K562 (cell line): Measurements from ENCODE around the gene MFSD2B. TPM values are rescaled to one million over a fixed set of nuclear protein-coding genes. Genes with fewer than 3 reads are reported as not detected.

Experiments
- ADNP ChIP-seq: fragments of 200-800 bp; sonication (Bioruptor generic); IDR thresholded peaks from 2 replicates; pipeline ENCODE4 v1.6.1; 2016; ENCODE audit warnings: missing genetic modification characterization, missing compliant biosample characterization
- CBFB ChIP-seq: sonication (generic); formaldehyde crosslinking; IDR thresholded peaks from 2 replicates; pipeline ENCODE4 v1.4.0; 2020; ENCODE audit warnings: mild to moderate bottlenecking, missing genetic modification reagents
- CXXC5 ChIP-seq: fragments of 250-450 bp; sonication (Bioruptor Pico); IDR thresholded peaks from 2 replicates; pipeline ENCODE4 v1.8.0; 2022; ENCODE audit warnings: inconsistent platforms, mild to moderate bottlenecking, moderate library complexity
- E2F1 ChIP-seq: sonication (generic); formaldehyde crosslinking; IDR thresholded peaks from 2 replicates; pipeline ENCODE4 v1.8.1; 2023; ENCODE audit warnings: mild to moderate bottlenecking, missing genetic modification reagents, moderate library complexity
- E2F5 ChIP-seq: sonication (generic); formaldehyde crosslinking; IDR thresholded peaks from 2 replicates; pipeline ENCODE4 v1.8.0; 2022; ENCODE audit warnings: mild to moderate bottlenecking, missing genetic modification reagents
- FIP1L1 ChIP-seq: fragments of 200-400 bp; formaldehyde crosslinking; IDR thresholded peaks from 2 replicates; pipeline ENCODE4 v1.6.1; 2018; ENCODE audit warnings: mild to moderate bottlenecking, low read depth, low read length; ENCODE audit not compliant: poor library complexity, severe bottlenecking
- FOXA1 ChIP-seq: fragments of 450-650 bp; IDR thresholded peaks from 2 replicates; pipeline ENCODE4 v1.6.1; 2016; ENCODE audit warnings: mild to moderate bottlenecking, borderline replicate concordance
- GATAD2B ChIP-seq: fragments of 450-650 bp; IDR thresholded peaks from 2 replicates; pipeline ENCODE4 v1.6.1; 2017; ENCODE audit warnings: mild to moderate bottlenecking, borderline replicate concordance
- ID3 ChIP-seq, 2 experiments: fragments of 250-450 bp in 1 of 2; fragments of 450-650 bp in 1 of 2; sonication (Bioruptor Pico) in 1 of 2; IDR thresholded peaks; 2 replicates each; pipeline versions ENCODE4 v1.6.1 to v1.8.0; 2016 to 2021; ENCODE audit warnings: mild to moderate bottlenecking in 2 of 2, moderate library complexity in 2 of 2, missing compliant biosample characterization in 1 of 2, missing genetic modification characterization in 1 of 2
- KDM2B ChIP-seq: fragments of 250-450 bp; sonication (Bioruptor Pico); IDR thresholded peaks from 2 replicates; pipeline ENCODE4 v1.8.0; 2021; ENCODE audit warnings: mild to moderate bottlenecking, moderate library complexity
- MAFG ChIP-seq: fragments of 450-650 bp; conservative IDR thresholded peaks from 2 replicates; pipeline ENCODE4 v1.6.1; 2016; ENCODE audit warnings: missing genetic modification characterization, missing compliant biosample characterization
- MAFK ChIP-seq: IDR thresholded peaks from 2 replicates; pipeline ENCODE4 v1.6.1; 2011; ENCODE audit warnings: low read length, improper control_type of control experiment
- MCM2 ChIP-seq: fragments of 450-650 bp; IDR thresholded peaks from 2 replicates; pipeline ENCODE4 v1.6.1; 2017; ENCODE audit warnings: low read depth, mild to moderate bottlenecking
- MED1 ChIP-seq: sonication (generic); formaldehyde crosslinking; IDR thresholded peaks from 2 replicates; pipeline ENCODE4 v1.8.1; 2023; ENCODE audit warnings: missing genetic modification reagents, borderline replicate concordance
- PURB ChIP-seq: sonication (generic); formaldehyde crosslinking; IDR thresholded peaks from 2 replicates; pipeline ENCODE4 v1.9.0; 2021; ENCODE audit warnings: low read depth, mild to moderate bottlenecking, missing genetic modification reagents
- SAFB ChIP-seq: fragments of 200-400 bp; formaldehyde crosslinking; IDR thresholded peaks from 2 replicates; pipeline ENCODE4 v1.6.1; 2017; ENCODE audit warnings: low read depth, low read length, borderline replicate concordance
- SNIP1 ChIP-seq: fragments of 450-650 bp; IDR thresholded peaks from 2 replicates; pipeline ENCODE4 v1.7.1; 2017; ENCODE audit warnings: low read depth, mild to moderate bottlenecking
- SNRNP70 ChIP-seq: fragments of 200-400 bp; formaldehyde crosslinking; optimal IDR thresholded peaks from 2 replicates; pipeline ENCODE3; 2017; ENCODE audit warnings: low read depth, low read length
- TEAD1 ChIP-seq, 2 experiments: fragments of 450-650 bp in 1 of 2; sonication (generic) in 1 of 2; formaldehyde crosslinking; IDR thresholded peaks; 2 replicates each; pipeline versions ENCODE4 v1.4.0 to v1.8.0; 2020 to 2022; ENCODE audit warnings: mild to moderate bottlenecking in 2 of 2, missing genetic modification reagents in 1 of 2
- WHSC1 ChIP-seq: IDR thresholded peaks from one replicate; pipeline ENCODE4 v1.6.1; 2012; ENCODE audit warnings: low read length, control low read depth, inconsistent platforms
- YBX1 ChIP-seq: fragments of 450-650 bp; IDR thresholded peaks from 2 replicates; pipeline ENCODE4 v1.7.1; 2016; ENCODE audit warnings: mild to moderate bottlenecking
- ZNF431 ChIP-seq: sonication (generic); formaldehyde crosslinking; IDR thresholded peaks from 2 replicates; pipeline ENCODE4 v1.8.0; 2022; ENCODE audit warnings: mild to moderate bottlenecking, missing genetic modification reagents
- polyA plus RNA-seq, 8 experiments: library from polyadenylated mRNA; depleted of rRNA in 4 of 8; stranded (reverse) in 5 of 8; unstranded in 3 of 8; fragments of >200 nt; fragmentation: Nextera tagmentation in 2 of 8; fragmentation: Illumina TruSeq in 1 of 8; extraction: Ambion mirVana in 2 of 8; extraction: Trizol in 1 of 8; gene quantifications; 2 replicates each; pipeline versions ENCODE4 v1.2.1 to v1.2.3, GENCODE V29; 2011 to 2014; ENCODE audit warnings: inconsistent platforms in 1 of 8, missing spikeins in 1 of 8
- total RNA-seq, 7 experiments: library from RNA; depleted of rRNA in 6 of 7; stranded (reverse); fragments of >200 nt in 6 of 7; fragmentation: Illumina TruSeq in 2 of 7; extraction: Trizol in 2 of 7; gene quantifications; 2 replicates each; pipeline versions ENCODE4 v1.2.1 to v1.2.3, GENCODE V29; 2011 to 2021; ENCODE audit warnings: low replicate concordance in 1 of 7
- TF ChIP-seq, protein P1 (sequence below): fragments of 250-450 bp; sonication (Bioruptor Pico); IDR thresholded peaks from 2 replicates; pipeline ENCODE4 v1.4.0; 2020
- TF ChIP-seq, protein P2 (sequence below): sonication (generic); formaldehyde crosslinking; IDR thresholded peaks from 2 replicates; pipeline ENCODE4 v1.8.0; 2022; ENCODE audit warnings: mild to moderate bottlenecking, missing genetic modification reagents

Gene MFSD2B
- total and polyA plus RNA-seq, 9 of the 15 experiments (the other 6 are each of a cell fraction or from before 2014, with no cell fraction given), result 2.6 to 10.9 (median 6.8) TPM

GRCh38 chr2:24009680-24010476 lies at the start of gene MFSD2B (continued):
- TF ChIP-seq E2F5 (CRISPR knock-in tag) (no peak), SAFB (no peak), CBFB (0 out of 2 replicates have a peak, but pooled peaks have one; percentile 67), WHSC1 (no peak), PURB (CRISPR knock-in tag) (no peak), CXXC5 (CRISPR knock-in tag) (peak; percentile 71), MED1 (no peak), ADNP (tag) (no peak), KDM2B (CRISPR knock-in tag) (no peak), MAFK (no peak), YBX1 (no peak), E2F1 (CRISPR knock-in tag) (no peak), GATAD2B (peak; percentile 87), ID3 (CRISPR knock-in tag; IDR thresholded peaks at IDR 0.05) (no peak), ID3 (tag; IDR thresholded peaks at IDR 0.05) (peak; percentile 41; the same call in 1 of the 2 replicates), SNIP1 (no peak), ZNF431 (no peak), MCM2 (no peak), MAFG (tag) (no peak), FOXA1 (no peak), TEAD1 (CRISPR knock-in tag; IDR thresholded peaks at IDR 0.05) (0 out of 4 replicates have a peak, but pooled peaks of 1 of the 2 experiments have one; percentile 42), SNRNP70 (no peak), FIP1L1 (peak; percentile 68)
- TF ChIP-seq, protein P1, sequence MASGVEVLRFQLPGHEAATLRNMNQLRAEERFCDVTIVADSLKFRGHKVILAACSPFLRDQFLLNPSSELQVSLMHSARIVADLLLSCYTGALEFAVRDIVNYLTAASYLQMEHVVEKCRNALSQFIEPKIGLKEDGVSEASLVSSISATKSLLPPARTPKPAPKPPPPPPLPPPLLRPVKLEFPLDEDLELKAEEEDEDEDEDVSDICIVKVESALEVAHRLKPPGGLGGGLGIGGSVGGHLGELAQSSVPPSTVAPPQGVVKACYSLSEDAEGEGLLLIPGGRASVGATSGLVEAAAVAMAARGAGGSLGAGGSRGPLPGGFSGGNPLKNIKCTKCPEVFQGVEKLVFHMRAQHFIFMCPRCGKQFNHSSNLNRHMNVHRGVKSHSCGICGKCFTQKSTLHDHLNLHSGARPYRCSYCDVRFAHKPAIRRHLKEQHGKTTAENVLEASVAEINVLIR (CRISPR knock-in tag), result no peak
- TF ChIP-seq, protein P2, sequence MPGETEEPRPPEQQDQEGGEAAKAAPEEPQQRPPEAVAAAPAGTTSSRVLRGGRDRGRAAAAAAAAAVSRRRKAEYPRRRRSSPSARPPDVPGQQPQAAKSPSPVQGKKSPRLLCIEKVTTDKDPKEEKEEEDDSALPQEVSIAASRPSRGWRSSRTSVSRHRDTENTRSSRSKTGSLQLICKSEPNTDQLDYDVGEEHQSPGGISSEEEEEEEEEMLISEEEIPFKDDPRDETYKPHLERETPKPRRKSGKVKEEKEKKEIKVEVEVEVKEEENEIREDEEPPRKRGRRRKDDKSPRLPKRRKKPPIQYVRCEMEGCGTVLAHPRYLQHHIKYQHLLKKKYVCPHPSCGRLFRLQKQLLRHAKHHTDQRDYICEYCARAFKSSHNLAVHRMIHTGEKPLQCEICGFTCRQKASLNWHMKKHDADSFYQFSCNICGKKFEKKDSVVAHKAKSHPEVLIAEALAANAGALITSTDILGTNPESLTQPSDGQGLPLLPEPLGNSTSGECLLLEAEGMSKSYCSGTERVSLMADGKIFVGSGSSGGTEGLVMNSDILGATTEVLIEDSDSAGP (CRISPR knock-in tag), result no peak
